ENCODE results near the gene EVX1.

Gene EVX1

GRCh38 chr7:27251652-27252590 is 9.3 kb downstream of the EVX1 start:
- Histone ChIP-seq H3K9me3 (ENCODE audit: control extremely low read depth in 1 of 5, control insufficient read depth in 4 of 5, insufficient read depth in 2 of 5, low read depth in 1 of 5, low read length in 4 of 5) (peaks cover 0 to 3% (median 0%) of the 10 kb centered on the region in 5 experiments), H3K36me3 (ENCODE audit: control insufficient read depth in 4 of 4, insufficient read depth in 4 of 4, low read length in 3 of 4) (no peaks in the 10 kb centered on the region), H3K4me1 (ENCODE audit: control extremely low read depth in 1 of 4, control insufficient read depth in 4 of 4, insufficient read depth in 4 of 4, low read length in 3 of 4) (peaks cover 0 to 15% (median 12%) of the 10 kb centered on the region in 4 experiments), H3K27ac (ENCODE audit: insufficient read depth in 1 of 2, low read depth in 1 of 2, low read length in 2 of 2, poor library complexity in 1 of 2, severe bottlenecking in 2 of 2) (no peak overlapping the region), H3K4me3 (ENCODE audit: control insufficient read depth in 1 of 7, extremely low read depth in 1 of 7, insufficient read depth in 4 of 7, low read depth in 2 of 7, low read length in 6 of 7) (peak overlapping the region in 2 of 7 experiments; percentile 26), H3K27me3 (replicated peaks in 2 of 5; ENCODE audit: control insufficient read depth in 4 of 5, insufficient read depth in 5 of 5, low read length in 4 of 5) (peaks cover 23 to 91% (median 65%) of the 10 kb centered on the region in 5 experiments)
- CTCF ChIA-PET: interaction anchor here (1.0 kb wide), 1 partner anchor 56 kb away, joined by 3 read pairs; no protein-coding TSS in a partner anchor
- POLR2A ChIA-PET: no interaction called here
- under 1% methylated on average over 50 of the region's 72 CpGs for WGBS (ENCODE audit: insufficient coverage)
- peak in 1 of 3 donors; percentile 41 for DNase-seq

- Histone ChIP-seq H3K36me3 (ENCODE audit: control insufficient read depth in 4 of 4, insufficient read depth in 4 of 4, low read length in 3 of 4) (no peaks in the 10 kb centered on the region), H3K4me3 (ENCODE audit: control insufficient read depth in 1 of 7, extremely low read depth in 1 of 7, insufficient read depth in 4 of 7, low read depth in 2 of 7, low read length in 6 of 7) (no peak overlapping the region), H3K27ac (ENCODE audit: insufficient read depth in 1 of 2, low read depth in 1 of 2, low read length in 2 of 2, poor library complexity in 1 of 2, severe bottlenecking in 2 of 2) (no peak overlapping the region), H3K9me3 (ENCODE audit: control extremely low read depth in 1 of 5, control insufficient read depth in 4 of 5, insufficient read depth in 2 of 5, low read depth in 1 of 5, low read length in 4 of 5) (peaks cover 0 to 3% (median 0%) of the 10 kb centered on the region in 5 experiments), H3K27me3 (replicated peaks in 2 of 5; ENCODE audit: control insufficient read depth in 4 of 5, insufficient read depth in 5 of 5, low read length in 4 of 5) (peaks cover 21 to 80% (median 45%) of the 10 kb centered on the region in 5 experiments), H3K4me1 (ENCODE audit: control extremely low read depth in 1 of 4, control insufficient read depth in 4 of 4, insufficient read depth in 4 of 4, low read length in 3 of 4) (peaks cover 0 to 15% (median 12%) of the 10 kb centered on the region in 4 experiments)
- no peak for DNase-seq
- POLR2A ChIA-PET: no interaction called here
- no CpG with 5 or more reads among the region's 1 CpG for WGBS (ENCODE audit: insufficient coverage)
- CTCF ChIA-PET: interaction anchor here (0.9 to 1.1 kb wide), 2 partner anchors 9 to 12 kb away, joined by 3 to 4 read pairs; partner anchors contain the start of gene EVX1
Measured at GRCh38 chr7:27254625-27255024, 12.0 kb downstream of the EVX1 start.

DNA sequence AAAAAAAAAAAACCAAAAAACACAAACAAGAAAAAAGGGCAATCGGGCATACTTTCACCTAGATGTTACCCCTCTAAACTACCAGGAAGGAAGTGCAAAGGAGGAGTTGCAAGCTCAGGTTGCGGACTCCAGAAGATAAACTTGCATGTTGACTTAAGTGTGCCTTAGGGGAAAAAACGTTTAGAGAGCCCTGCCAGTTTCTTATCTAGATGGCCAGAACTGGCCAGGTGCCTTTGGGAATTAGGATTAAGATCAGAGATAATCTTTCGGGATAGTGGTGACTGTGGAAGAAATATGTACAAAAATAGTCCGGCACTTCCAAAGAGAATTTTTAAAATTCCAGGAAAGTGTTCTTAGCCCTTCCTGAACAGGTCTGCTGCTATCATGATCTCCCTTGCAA is 17.6 kb downstream of the EVX1 start:
- POLR2A ChIA-PET: no interaction called here
- Histone ChIP-seq H3K4me3 (ENCODE audit: control insufficient read depth in 1 of 7, extremely low read depth in 1 of 7, insufficient read depth in 4 of 7, low read depth in 2 of 7, low read length in 6 of 7) (no peak overlapping the region), H3K27ac (ENCODE audit: insufficient read depth in 1 of 2, low read depth in 1 of 2, low read length in 2 of 2, poor library complexity in 1 of 2, severe bottlenecking in 2 of 2) (no peak overlapping the region), H3K27me3 (replicated peaks in 2 of 5; ENCODE audit: control insufficient read depth in 4 of 5, insufficient read depth in 5 of 5, low read length in 4 of 5) (peaks cover 3 to 34% (median 5%) of the 10 kb centered on the region in 5 experiments), H3K9me3 (ENCODE audit: control extremely low read depth in 1 of 5, control insufficient read depth in 4 of 5, insufficient read depth in 2 of 5, low read depth in 1 of 5, low read length in 4 of 5) (no peaks in the 10 kb centered on the region), H3K4me1 (ENCODE audit: control extremely low read depth in 1 of 4, control insufficient read depth in 4 of 4, insufficient read depth in 4 of 4, low read length in 3 of 4) (no peaks in the 10 kb centered on the region), H3K36me3 (ENCODE audit: control insufficient read depth in 4 of 4, insufficient read depth in 4 of 4, low read length in 3 of 4) (no peaks in the 10 kb centered on the region)
- 85% methylated on average over 4 of the region's 5 CpGs for WGBS (ENCODE audit: insufficient coverage)
- DNase-seq: no peak
- CTCF ChIA-PET: no interaction called here

GRCh38 chr7:27262121-27262520 is 19.5 kb downstream of the EVX1 start:
- POLR2A ChIA-PET: no interaction called here
- Histone ChIP-seq H3K4me3 (ENCODE audit: control insufficient read depth in 1 of 7, extremely low read depth in 1 of 7, insufficient read depth in 4 of 7, low read depth in 2 of 7, low read length in 6 of 7) (no peak overlapping the region), H3K27ac (ENCODE audit: insufficient read depth in 1 of 2, low read depth in 1 of 2, low read length in 2 of 2, poor library complexity in 1 of 2, severe bottlenecking in 2 of 2) (no peak overlapping the region), H3K9me3 (ENCODE audit: control extremely low read depth in 1 of 5, control insufficient read depth in 4 of 5, insufficient read depth in 2 of 5, low read depth in 1 of 5, low read length in 4 of 5) (no peaks in the 10 kb centered on the region), H3K27me3 (replicated peaks in 2 of 5; ENCODE audit: control insufficient read depth in 4 of 5, insufficient read depth in 5 of 5, low read length in 4 of 5) (peaks cover 2 to 25% (median 4%) of the 10 kb centered on the region in 5 experiments), H3K36me3 (ENCODE audit: control insufficient read depth in 4 of 4, insufficient read depth in 4 of 4, low read length in 3 of 4) (no peaks in the 10 kb centered on the region), H3K4me1 (ENCODE audit: control extremely low read depth in 1 of 4, control insufficient read depth in 4 of 4, insufficient read depth in 4 of 4, low read length in 3 of 4) (no peaks in the 10 kb centered on the region)
- no peak for DNase-seq
- CTCF ChIA-PET: no interaction called here
- no CpG with 5 or more reads among the region's 4 CpGs for WGBS (ENCODE audit: insufficient coverage)

- Histone ChIP-seq H3K27me3 (replicated peaks in 2 of 5; ENCODE audit: control insufficient read depth in 4 of 5, insufficient read depth in 5 of 5, low read length in 4 of 5) (peaks cover 0 to 16% (median 4%) of the 10 kb centered on the region in 5 experiments), H3K4me3 (ENCODE audit: control insufficient read depth in 1 of 7, extremely low read depth in 1 of 7, insufficient read depth in 4 of 7, low read depth in 2 of 7, low read length in 6 of 7) (no peak overlapping the region)
- POLR2A ChIA-PET: no interaction called here
Measured at GRCh38 chr7:27263781-27264180, 21.2 kb downstream of the EVX1 start.

DNA sequence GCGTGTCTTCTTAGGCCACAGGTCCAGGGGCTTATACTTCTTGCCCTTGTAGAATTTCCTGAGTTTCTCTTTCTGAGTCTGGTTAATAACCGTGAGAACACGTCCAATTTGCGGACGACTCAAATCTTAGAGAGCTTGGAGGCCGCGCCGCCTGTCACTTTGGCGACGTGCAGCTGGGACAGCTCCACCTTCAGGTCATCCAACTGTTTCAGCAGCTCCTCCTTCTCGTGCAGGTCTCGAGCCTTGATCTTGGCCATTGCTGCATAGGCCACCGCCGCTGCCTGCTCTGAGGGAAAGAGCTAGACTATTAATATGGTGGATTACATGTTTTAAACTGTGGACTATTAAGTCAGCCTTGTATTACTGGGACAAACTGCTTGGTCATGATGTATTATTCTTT is 26.9 kb downstream of the EVX1 start:
- H3K27ac ChIP-seq (ENCODE audit: insufficient read depth in 1 of 2, low read depth in 1 of 2, low read length in 2 of 2, poor library complexity in 1 of 2, severe bottlenecking in 2 of 2): no peak overlapping the region
- H3K36me3 ChIP-seq (ENCODE audit: control insufficient read depth in 4 of 4, insufficient read depth in 4 of 4, low read length in 3 of 4): no peaks in the 10 kb centered on the region
- no peaks in the 10 kb centered on the region for H3K4me1 ChIP-seq (ENCODE audit: control extremely low read depth in 1 of 4, control insufficient read depth in 4 of 4, insufficient read depth in 4 of 4, low read length in 3 of 4)
- 90% methylated on average over 10 of the region's 14 CpGs for WGBS (ENCODE audit: insufficient coverage)
- H3K9me3 ChIP-seq (ENCODE audit: control extremely low read depth in 1 of 5, control insufficient read depth in 4 of 5, insufficient read depth in 2 of 5, low read depth in 1 of 5, low read length in 4 of 5): peaks cover 0 to 25% (median 2%) of the 10 kb centered on the region in 5 experiments
- no peak overlapping the region for H3K4me3 ChIP-seq (ENCODE audit: control insufficient read depth in 1 of 7, extremely low read depth in 1 of 7, insufficient read depth in 4 of 7, low read depth in 2 of 7, low read length in 6 of 7)
- no peak for DNase-seq
- CTCF ChIA-PET: no interaction called here
- POLR2A ChIA-PET: no interaction called here
- peaks cover 0 to 2% (median 0%) of the 10 kb centered on the region in 5 experiments for H3K27me3 ChIP-seq (replicated peaks in 2 of 5; ENCODE audit: control insufficient read depth in 4 of 5, insufficient read depth in 5 of 5, low read length in 4 of 5)

More at GRCh38 chr7:27263781-27264180, 21.2 kb downstream of the EVX1 start:
- WGBS (ENCODE audit: insufficient coverage): 20% methylated on average over 1 of the region's 2 CpGs
- CTCF ChIA-PET: interaction anchor here (0.6 to 1.4 kb wide), 2 partner anchors 9 to 53 kb away, joined by 3 to 4 read pairs; no protein-coding TSS in a partner anchor
- no peak for DNase-seq
- no peaks in the 10 kb centered on the region for H3K9me3 ChIP-seq (ENCODE audit: control extremely low read depth in 1 of 5, control insufficient read depth in 4 of 5, insufficient read depth in 2 of 5, low read depth in 1 of 5, low read length in 4 of 5)
- no peaks in the 10 kb centered on the region for H3K36me3 ChIP-seq (ENCODE audit: control insufficient read depth in 4 of 4, insufficient read depth in 4 of 4, low read length in 3 of 4)
- no peaks in the 10 kb centered on the region for H3K4me1 ChIP-seq (ENCODE audit: control extremely low read depth in 1 of 4, control insufficient read depth in 4 of 4, insufficient read depth in 4 of 4, low read length in 3 of 4)
- H3K27ac ChIP-seq (ENCODE audit: insufficient read depth in 1 of 2, low read depth in 1 of 2, low read length in 2 of 2, poor library complexity in 1 of 2, severe bottlenecking in 2 of 2): no peak overlapping the region

- no CpG with 5 or more reads among the region's 1 CpG for WGBS (ENCODE audit: insufficient coverage)
- no peaks in the 10 kb centered on the region for H3K36me3 ChIP-seq (ENCODE audit: control insufficient read depth in 4 of 4, insufficient read depth in 4 of 4, low read length in 3 of 4)
- DNase-seq: no peak
- ChIA-PET CTCF (no interaction called here), POLR2A (no interaction called here)
- H3K27me3 ChIP-seq (replicated peaks in 2 of 5; ENCODE audit: control insufficient read depth in 4 of 5, insufficient read depth in 5 of 5, low read length in 4 of 5): peaks cover 0 to 2% (median 0%) of the 10 kb centered on the region in 5 experiments
- no peak overlapping the region for H3K4me3 ChIP-seq (ENCODE audit: control insufficient read depth in 1 of 7, extremely low read depth in 1 of 7, insufficient read depth in 4 of 7, low read depth in 2 of 7, low read length in 6 of 7)
- peaks cover 0 to 25% (median 2%) of the 10 kb centered on the region in 5 experiments for H3K9me3 ChIP-seq (ENCODE audit: control extremely low read depth in 1 of 5, control insufficient read depth in 4 of 5, insufficient read depth in 2 of 5, low read depth in 1 of 5, low read length in 4 of 5)
- H3K27ac ChIP-seq (ENCODE audit: insufficient read depth in 1 of 2, low read depth in 1 of 2, low read length in 2 of 2, poor library complexity in 1 of 2, severe bottlenecking in 2 of 2): no peak overlapping the region
- H3K4me1 ChIP-seq (ENCODE audit: control extremely low read depth in 1 of 4, control insufficient read depth in 4 of 4, insufficient read depth in 4 of 4, low read length in 3 of 4): no peaks in the 10 kb centered on the region
Measured at GRCh38 chr7:27271384-27271783, 28.8 kb downstream of the EVX1 start.
